ENCODE results near the gene EOGT.

DNA sequence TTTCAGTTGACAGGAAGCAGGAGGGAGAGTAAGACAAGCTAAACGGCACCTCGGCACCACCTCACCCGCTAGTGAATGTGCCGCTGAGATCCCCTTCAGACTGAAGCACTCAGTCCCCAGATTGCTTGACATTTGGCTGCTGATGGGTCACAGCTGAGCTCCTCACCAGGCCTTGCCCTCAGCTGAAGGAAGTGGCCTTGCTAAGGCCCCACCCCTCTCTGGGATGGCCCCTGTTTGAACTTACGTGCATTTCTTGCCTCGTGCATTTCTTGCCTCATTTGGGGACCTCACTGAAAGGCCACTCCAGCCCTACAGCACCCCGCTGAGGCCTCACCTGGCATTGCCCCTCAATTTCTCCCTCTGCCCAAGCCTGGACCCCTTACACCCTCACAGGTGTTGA lies 39.8 kb downstream of the EOGT start:
- TF ChIP-seq POLR2A (IDR thresholded peaks at IDR 0.05; ENCODE audit: low read length) = no peak
- no peak for TF ChIP-seq GATA1 (IDR thresholded peaks at IDR 0.05; ENCODE audit: low read depth, low read length)
